Stimulated activated CD8-positive, alpha-beta memory T cell treated with anti-CD3 and anti-CD28 coated beads, Interleukin-7, amount 100 ng/mL, for 24 hours (primary cell): ENCODE results near the gene PUM1.
"Not testable (repeated sequence)": the region's sequence is repeated elsewhere in the genome, so short reads cannot be mapped to it uniquely, and the experiment has no call there.

Experiments
- DNase-seq: peaks from one replicate; pipeline ENCODE4 v3.0.0-alpha.2; 2020; ENCODE audit warnings: low read depth

Gene PUM1

GRCh38 chr1:31062867-31063380 is 2.6 kb downstream of the PUM1 start:
- DNase-seq, result no peak

GRCh38 chr1:31062162-31062866 is 3.2 kb downstream of the PUM1 start:
- not testable (repeated sequence) for DNase-seq

- DNase-seq, result no peak
These were observed 7.5 kb downstream of the PUM1 start for GRCh38 chr1:31058012-31058411.

GRCh38 chr1:31055953-31056352 is 9.6 kb downstream of the PUM1 start:
- DNase-seq, result no peak

GRCh38 chr1:31055501-31055900 is 10.0 kb downstream of the PUM1 start:
- DNase-seq, result no peak

- DNase-seq, result no peak
These were observed 10.5 kb downstream of the PUM1 start for GRCh38 chr1:31054958-31055481.

GRCh38 chr1:31054349-31054748 is 11.2 kb downstream of the PUM1 start:
- DNase-seq, result no peak

GRCh38 chr1:31052613-31053012 is 12.9 kb downstream of the PUM1 start:
- not testable (repeated sequence) for DNase-seq

GRCh38 chr1:31051611-31052010 is 13.9 kb downstream of the PUM1 start:
- no peak for DNase-seq

- not testable (repeated sequence) for DNase-seq
These were observed 18.0 kb downstream of the PUM1 start for GRCh38 chr1:31047507-31047906.

GRCh38 chr1:31043631-31044030 is 21.9 kb downstream of the PUM1 start:
- no peak for DNase-seq

GRCh38 chr1:31042656-31043055 is 22.9 kb downstream of the PUM1 start:
- DNase-seq, result no peak

GRCh38 chr1:31041529-31041928 is 24.0 kb downstream of the PUM1 start:
- no peak for DNase-seq

- no peak for DNase-seq
These were observed 25.5 kb downstream of the PUM1 start for GRCh38 chr1:31040038-31040437.

- DNase-seq, result not testable (repeated sequence)
These were observed 26.6 kb downstream of the PUM1 start for GRCh38 chr1:31038935-31039334.

GRCh38 chr1:31038360-31038759 is 27.2 kb downstream of the PUM1 start:
- no peak for DNase-seq

GRCh38 chr1:31036749-31037500 is 28.6 kb downstream of the PUM1 start:
- no peak for DNase-seq

GRCh38 chr1:31033598-31033997 is 31.9 kb downstream of the PUM1 start:
- DNase-seq, result no peak

- DNase-seq, result no peak
These were observed 33.3 kb downstream of the PUM1 start for GRCh38 chr1:31032266-31032665.

- DNase-seq, result no peak
These were observed 34.0 kb downstream of the PUM1 start for GRCh38 chr1:31031330-31032143.

- DNase-seq, result no peak
These were observed 36.5 kb downstream of the PUM1 start for GRCh38 chr1:31029026-31029425.
